ENCODE measurements around the gene LRP1. TPM values are rescaled to one million over a fixed set of nuclear protein-coding genes. Genes with fewer than 3 reads are reported as not detected.

Gene LRP1
- polyA plus RNA-seq, 1 donor (not counting 4 experiments of a cell fraction or from before 2014, with no cell fraction given), result 4.9 TPM

DNA sequence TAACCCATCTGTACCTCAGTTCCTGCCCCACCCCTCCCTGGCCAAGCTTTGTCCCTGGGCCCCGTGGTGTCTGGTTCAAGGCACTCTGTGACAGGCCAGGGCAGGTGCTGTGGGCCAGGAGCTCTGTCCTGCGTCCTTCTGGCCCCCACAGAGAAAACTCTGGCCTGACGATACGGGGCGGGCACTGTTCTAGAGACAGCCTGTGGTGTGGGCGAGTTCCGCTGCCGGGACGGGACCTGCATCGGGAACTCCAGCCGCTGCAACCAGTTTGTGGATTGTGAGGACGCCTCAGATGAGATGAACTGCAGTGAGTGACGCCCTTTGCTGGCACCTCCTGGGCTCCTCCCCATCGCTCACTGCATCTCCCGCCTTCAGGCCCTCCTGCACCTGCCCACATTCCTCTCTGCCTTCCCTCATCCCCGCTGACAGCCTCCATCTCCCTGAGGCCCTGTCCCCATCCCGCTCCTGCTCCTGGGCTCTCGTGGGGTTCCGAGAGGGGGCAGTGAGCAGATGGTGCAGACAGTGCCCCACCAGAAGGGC, 65.5 kb downstream of the LRP1 start:
- H3K79me2 ChIP-seq (ENCODE audit: control insufficient read depth, insufficient read depth, low read length), result no peaks in the 10 kb centered on the region

DNA sequence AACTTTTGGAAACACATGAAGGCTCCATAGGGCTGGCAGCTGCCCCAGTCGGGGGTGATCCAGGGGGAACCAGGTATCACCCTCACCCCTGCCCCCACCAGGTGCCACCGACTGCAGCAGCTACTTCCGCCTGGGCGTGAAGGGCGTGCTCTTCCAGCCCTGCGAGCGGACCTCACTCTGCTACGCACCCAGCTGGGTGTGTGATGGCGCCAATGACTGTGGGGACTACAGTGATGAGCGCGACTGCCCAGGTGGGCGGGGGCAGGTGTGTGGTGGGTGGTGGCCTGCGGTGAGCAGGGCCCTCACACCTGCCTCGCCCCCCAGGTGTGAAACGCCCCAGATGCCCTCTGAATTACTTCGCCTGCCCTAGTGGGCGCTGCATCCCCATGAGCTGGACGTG, 66.0 kb downstream of the LRP1 start:
- H3K4me1 ChIP-seq (ENCODE audit: control insufficient read depth, extremely low read depth, insufficient read depth, low read length), result no peaks in the 10 kb centered on the region
- H2AFZ ChIP-seq (ENCODE audit: control insufficient read depth, low read length), result no peak overlapping the region
- no peak overlapping the region for H3K9ac ChIP-seq (ENCODE audit: control insufficient read depth, extremely low read depth, insufficient read depth, low read length)
- dilution Hi-C loops (cut with MboI; ENCODE audit: extremely low pct_ligation_motif_present, low sequenced_read_pairs), result no loop called here
- H3K27ac ChIP-seq (ENCODE audit: control insufficient read depth, insufficient read depth, low read length), result no peak overlapping the region
- no peaks in the 10 kb centered on the region for H3K9me3 ChIP-seq (ENCODE audit: control insufficient read depth, low read depth, low read length)
- H3K4me3 ChIP-seq (ENCODE audit: control insufficient read depth in 2 of 3, extremely low read depth in 1 of 3, insufficient read depth in 2 of 3, low read depth in 1 of 3, low read length in 3 of 3), result no peak overlapping the region
- H3K36me3 ChIP-seq (ENCODE audit: control insufficient read depth in 2 of 2, extremely low read depth in 1 of 2, insufficient read depth in 2 of 2, low read length in 2 of 2), result peaks cover 0 to 53% of the 10 kb centered on the region in 2 experiments
- H3K79me2 ChIP-seq (ENCODE audit: control insufficient read depth, insufficient read depth, low read length), result no peaks in the 10 kb centered on the region
- H4K20me1 ChIP-seq (ENCODE audit: control insufficient read depth, extremely low read depth, insufficient read depth, low read length), result no peaks in the 10 kb centered on the region
- no peak overlapping the region for H3K4me2 ChIP-seq (ENCODE audit: control insufficient read depth, extremely low read depth, insufficient read depth, low read depth, low read length)
- no peak for TF ChIP-seq CTCF (optimal IDR thresholded peaks at IDR 0.05 in 1 of 3, IDR thresholded peaks at IDR 0.05 in 1 of 3, conservative IDR thresholded peaks at IDR 0.05 in 1 of 3; ENCODE audit: extremely low read depth in 1 of 3, insufficient read depth in 2 of 3, low read length in 3 of 3)
- TF ChIP-seq EZH2 (IDR thresholded peaks at IDR 0.05; ENCODE audit: low read length), result no peak
- H3K9me1 ChIP-seq (ENCODE audit: control insufficient read depth, extremely low read depth, insufficient read depth, low read length), result no peaks in the 10 kb centered on the region
- DNase-seq (ENCODE audit: low read depth, low spot score) (no peak), FAIRE-seq (no peak)
- no peaks in the 10 kb centered on the region for H3K27me3 ChIP-seq (ENCODE audit: control insufficient read depth, extremely low read depth, insufficient read depth, low read length)

More for the DNA sequence above, 65.5 kb downstream of the LRP1 start:
- H3K4me2 ChIP-seq (ENCODE audit: control insufficient read depth, extremely low read depth, insufficient read depth, low read depth, low read length), result no peak overlapping the region
- no peaks in the 10 kb centered on the region for H4K20me1 ChIP-seq (ENCODE audit: control insufficient read depth, extremely low read depth, insufficient read depth, low read length)
- no peak for FAIRE-seq
- no peaks in the 10 kb centered on the region for H3K27me3 ChIP-seq (ENCODE audit: control insufficient read depth, extremely low read depth, insufficient read depth, low read length)
- H3K9ac ChIP-seq (ENCODE audit: control insufficient read depth, extremely low read depth, insufficient read depth, low read length), result no peak overlapping the region
- dilution Hi-C loops (cut with MboI; ENCODE audit: extremely low pct_ligation_motif_present, low sequenced_read_pairs), result no loop called here
- H3K9me3 ChIP-seq (ENCODE audit: control insufficient read depth, low read depth, low read length), result no peaks in the 10 kb centered on the region
- no peaks in the 10 kb centered on the region for H3K9me1 ChIP-seq (ENCODE audit: control insufficient read depth, extremely low read depth, insufficient read depth, low read length)
- H3K4me3 ChIP-seq (ENCODE audit: control insufficient read depth in 2 of 3, extremely low read depth in 1 of 3, insufficient read depth in 2 of 3, low read depth in 1 of 3, low read length in 3 of 3), result no peak overlapping the region
- no peaks in the 10 kb centered on the region for H3K4me1 ChIP-seq (ENCODE audit: control insufficient read depth, extremely low read depth, insufficient read depth, low read length)
- no peak for TF ChIP-seq EZH2 (IDR thresholded peaks at IDR 0.05; ENCODE audit: low read length)
- TF ChIP-seq CTCF (optimal IDR thresholded peaks at IDR 0.05 in 1 of 3, IDR thresholded peaks at IDR 0.05 in 1 of 3, conservative IDR thresholded peaks at IDR 0.05 in 1 of 3; ENCODE audit: extremely low read depth in 1 of 3, insufficient read depth in 2 of 3, low read length in 3 of 3), result no peak
- no peak for DNase-seq (ENCODE audit: low read depth, low spot score)
- no peak overlapping the region for H3K27ac ChIP-seq (ENCODE audit: control insufficient read depth, insufficient read depth, low read length)
- no peak overlapping the region for H2AFZ ChIP-seq (ENCODE audit: control insufficient read depth, low read length)
- peaks cover 0 to 49% of the 10 kb centered on the region in 2 experiments for H3K36me3 ChIP-seq (ENCODE audit: control insufficient read depth in 2 of 2, extremely low read depth in 1 of 2, insufficient read depth in 2 of 2, low read length in 2 of 2)
